ENCODE measurements around the gene ERG28. TPM values are rescaled to one million over a fixed set of nuclear protein-coding genes. Genes with fewer than 3 reads are reported as not detected.

The ERG28 gene
- total RNA-seq: 12.2 TPM

GRCh38 chr14:75660630-75661498 lies at the start of gene ERG28, which contains the start of gene TTLL5:
Gene ERG28, minus strand, starts transcription at chr14:75660876. Its CDS starts 3,374 bp downstream, at chr14:75657502.
Gene TTLL5, plus strand, starts transcription at chr14:75661246. Its CDS starts 1,904 bp downstream, at chr14:75663150.

Small RNA genes within 50 kb of the gene (small RNA-seq; reads per million reads assigned to genes)
- 0.39 reads per million, percentile 38 among the genes with 10 or more reads in this experiment for gene RNA5SP387

Other genes starting within 250 kb of the ERG28 start
- 12.5 TPM for gene JDP2, start 232.9 kb downstream of the ERG28 start, total RNA-seq
- 1.6 TPM for gene BATF, start 138.4 kb downstream of the ERG28 start, total RNA-seq
- 6.7 TPM for gene FLVCR2, start 82.3 kb downstream of the ERG28 start, total RNA-seq
- gene TTLL5, start 370 bp upstream of the ERG28 start, total RNA-seq: 35.5 TPM

Measured in diencephalon (tissue), 1 donor.